ENCODE results near the gene LRRC32. TPM values are rescaled to one million over a fixed set of nuclear protein-coding genes. Genes with fewer than 3 reads are reported as not detected.

Gene LRRC32
- total RNA-seq, 1 donor from 2014 or later, result 39.6 TPM

DNA sequence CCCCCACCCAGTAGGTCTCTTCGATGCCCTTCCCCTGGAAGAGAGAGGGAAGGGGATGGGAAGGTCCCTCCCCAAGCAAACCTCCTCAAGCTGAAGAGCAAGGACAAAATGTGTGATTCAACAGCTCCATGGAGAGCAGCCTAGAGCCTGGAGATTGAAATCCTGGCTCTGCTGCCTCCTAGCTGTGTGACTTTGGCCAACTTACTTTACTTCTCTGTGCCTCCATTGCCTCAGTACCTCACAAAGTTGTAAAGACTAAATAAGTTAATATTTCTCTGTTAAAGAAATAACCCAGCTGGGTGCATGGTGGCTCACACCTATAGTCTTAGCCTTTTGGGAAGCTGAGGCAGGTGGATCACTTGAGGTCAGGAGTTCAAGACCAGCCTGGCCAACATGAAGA, 21.1 kb upstream of the LRRC32 start:
- no peaks in the 10 kb centered on the region for H3K27me3 Mint-ChIP-seq (ENCODE audit: unreplicated experiment)
- no peaks in the 10 kb centered on the region for H3K9me3 Mint-ChIP-seq (ENCODE audit: unreplicated experiment)
- H3K27ac Mint-ChIP-seq (ENCODE audit: unreplicated experiment), result no peak overlapping the region

DNA sequence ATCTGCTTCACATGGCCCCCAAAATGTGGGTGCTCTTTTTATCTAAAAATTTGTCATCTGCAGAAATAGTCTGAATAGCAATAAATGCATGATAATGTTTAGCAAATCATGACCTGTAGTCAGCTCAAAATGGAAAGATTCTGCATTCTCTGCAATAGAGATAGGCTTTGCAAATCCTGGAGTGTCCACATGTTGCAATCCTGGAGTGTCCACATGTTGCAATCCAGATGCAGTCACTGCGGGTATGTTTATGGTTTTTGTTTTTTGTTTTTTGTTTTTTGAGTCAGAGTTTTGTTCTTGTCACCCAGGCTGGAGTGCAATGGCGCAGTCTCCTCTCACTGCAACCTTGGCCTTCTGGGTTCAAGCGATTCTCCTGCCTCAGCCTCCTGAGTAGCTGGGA, 20.2 kb upstream of the LRRC32 start:
- Mint-ChIP-seq H3K9me3 (ENCODE audit: unreplicated experiment) (no peaks in the 10 kb centered on the region), H3K4me3 (ENCODE audit: unreplicated experiment) (no peak overlapping the region), H3K27me3 (ENCODE audit: unreplicated experiment) (no peaks in the 10 kb centered on the region), H3K27ac (ENCODE audit: unreplicated experiment) (no peak overlapping the region), H3K36me3 (ENCODE audit: unreplicated experiment) (no peaks in the 10 kb centered on the region), H3K4me1 (ENCODE audit: unreplicated experiment) (peaks cover 9% of the 10 kb centered on the region)
- TF ChIP-seq, protein P1, sequence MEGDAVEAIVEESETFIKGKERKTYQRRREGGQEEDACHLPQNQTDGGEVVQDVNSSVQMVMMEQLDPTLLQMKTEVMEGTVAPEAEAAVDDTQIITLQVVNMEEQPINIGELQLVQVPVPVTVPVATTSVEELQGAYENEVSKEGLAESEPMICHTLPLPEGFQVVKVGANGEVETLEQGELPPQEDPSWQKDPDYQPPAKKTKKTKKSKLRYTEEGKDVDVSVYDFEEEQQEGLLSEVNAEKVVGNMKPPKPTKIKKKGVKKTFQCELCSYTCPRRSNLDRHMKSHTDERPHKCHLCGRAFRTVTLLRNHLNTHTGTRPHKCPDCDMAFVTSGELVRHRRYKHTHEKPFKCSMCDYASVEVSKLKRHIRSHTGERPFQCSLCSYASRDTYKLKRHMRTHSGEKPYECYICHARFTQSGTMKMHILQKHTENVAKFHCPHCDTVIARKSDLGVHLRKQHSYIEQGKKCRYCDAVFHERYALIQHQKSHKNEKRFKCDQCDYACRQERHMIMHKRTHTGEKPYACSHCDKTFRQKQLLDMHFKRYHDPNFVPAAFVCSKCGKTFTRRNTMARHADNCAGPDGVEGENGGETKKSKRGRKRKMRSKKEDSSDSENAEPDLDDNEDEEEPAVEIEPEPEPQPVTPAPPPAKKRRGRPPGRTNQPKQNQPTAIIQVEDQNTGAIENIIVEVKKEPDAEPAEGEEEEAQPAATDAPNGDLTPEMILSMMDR (IDR thresholded peaks at IDR 0.05), result no peak
- no peak for DNase-seq (ENCODE audit: extremely low spot score, unreplicated experiment)

More for the DNA sequence above, 21.1 kb upstream of the LRRC32 start:
- DNase-seq (ENCODE audit: extremely low spot score, unreplicated experiment), result no peak
- Mint-ChIP-seq H3K4me1 (ENCODE audit: unreplicated experiment) (peaks cover 9% of the 10 kb centered on the region), H3K4me3 (ENCODE audit: unreplicated experiment) (no peak overlapping the region), H3K36me3 (ENCODE audit: unreplicated experiment) (no peaks in the 10 kb centered on the region)
- TF ChIP-seq, protein P1 (IDR thresholded peaks at IDR 0.05), result no peak

- H3K36me3 Mint-ChIP-seq (ENCODE audit: unreplicated experiment), result no peaks in the 10 kb centered on the region
- no peaks in the 10 kb centered on the region for H3K27me3 Mint-ChIP-seq (ENCODE audit: unreplicated experiment)
- TF ChIP-seq, protein P1 (IDR thresholded peaks at IDR 0.05), result no peak
- no peak overlapping the region for H3K27ac Mint-ChIP-seq (ENCODE audit: unreplicated experiment)
- peaks cover 9% of the 10 kb centered on the region for H3K4me1 Mint-ChIP-seq (ENCODE audit: unreplicated experiment)
- no peak overlapping the region for H3K4me3 Mint-ChIP-seq (ENCODE audit: unreplicated experiment)
- DNase-seq (ENCODE audit: extremely low spot score, unreplicated experiment), result no peak
- no peaks in the 10 kb centered on the region for H3K9me3 Mint-ChIP-seq (ENCODE audit: unreplicated experiment)
Observed at GRCh38 chr11:76689313-76690260, 19.0 kb upstream of the LRRC32 start.

GRCh38 chr11:76688146-76688545, 17.6 kb upstream of the LRRC32 start:
- TF ChIP-seq, protein P1 (IDR thresholded peaks at IDR 0.05), result no peak
- no peaks in the 10 kb centered on the region for H3K9me3 Mint-ChIP-seq (ENCODE audit: unreplicated experiment)
- DNase-seq (ENCODE audit: extremely low spot score, unreplicated experiment), result no peak
- H3K4me3 Mint-ChIP-seq (ENCODE audit: unreplicated experiment), result no peak overlapping the region
- no peaks in the 10 kb centered on the region for H3K36me3 Mint-ChIP-seq (ENCODE audit: unreplicated experiment)
- peaks cover 9% of the 10 kb centered on the region for H3K4me1 Mint-ChIP-seq (ENCODE audit: unreplicated experiment)
- H3K27ac Mint-ChIP-seq (ENCODE audit: unreplicated experiment), result no peak overlapping the region
- no peaks in the 10 kb centered on the region for H3K27me3 Mint-ChIP-seq (ENCODE audit: unreplicated experiment)

DNA sequence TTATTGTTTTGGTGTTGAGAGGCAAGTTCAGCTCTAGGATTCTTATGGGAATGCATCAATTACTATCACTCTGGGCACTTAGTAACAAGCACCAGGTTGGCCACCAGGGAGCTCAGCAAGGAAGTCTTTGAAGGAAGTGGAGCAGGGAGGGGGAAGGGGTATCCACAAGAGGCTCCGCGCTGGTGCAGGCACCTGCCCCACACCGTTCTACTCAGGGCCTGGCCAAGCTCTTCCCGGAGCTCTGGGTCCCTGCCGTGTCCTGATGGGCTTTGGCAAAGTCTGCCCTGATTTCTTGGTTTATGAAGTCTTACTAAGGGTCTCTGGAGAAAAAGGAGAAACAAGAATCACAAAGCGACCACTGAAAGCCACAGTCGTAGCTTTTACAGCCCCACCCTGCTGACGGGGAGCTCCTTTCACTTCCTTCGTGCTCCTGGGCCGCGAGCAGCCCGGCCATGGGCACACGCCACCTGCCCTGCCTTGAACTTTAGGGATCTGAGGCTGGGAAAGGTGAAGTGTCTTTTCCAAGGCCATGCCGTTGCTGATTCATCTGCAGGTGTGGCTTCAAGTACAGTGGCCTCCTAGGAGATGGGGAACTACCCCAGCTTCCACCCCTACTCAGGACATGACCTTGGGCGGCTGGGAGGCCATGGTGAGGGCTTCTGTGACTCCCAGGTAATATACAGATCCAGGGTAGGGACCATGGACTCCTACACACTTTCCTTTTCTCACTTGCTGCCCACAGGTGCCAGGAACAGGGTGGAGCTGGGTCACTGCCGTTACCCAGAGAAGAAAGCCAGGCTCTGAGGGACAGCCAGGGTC, 15.9 kb upstream of the LRRC32 start:
- no peak for DNase-seq (ENCODE audit: extremely low spot score, unreplicated experiment)
- Mint-ChIP-seq H3K27ac (ENCODE audit: unreplicated experiment) (no peak overlapping the region), H3K36me3 (ENCODE audit: unreplicated experiment) (no peaks in the 10 kb centered on the region), H3K4me3 (ENCODE audit: unreplicated experiment) (no peak overlapping the region), H3K9me3 (ENCODE audit: unreplicated experiment) (no peaks in the 10 kb centered on the region), H3K27me3 (ENCODE audit: unreplicated experiment) (peaks cover 7% of the 10 kb centered on the region), H3K4me1 (ENCODE audit: unreplicated experiment) (peaks cover 9% of the 10 kb centered on the region)
- TF ChIP-seq, protein P1 (IDR thresholded peaks at IDR 0.05), result no peak

All from osteocyte (in vitro differentiated cells).